Neural cell (in vitro differentiated cells): ENCODE results near the gene OR13J1.

Experiments used
- CTCF ChIP-seq: fragments of 450-650 bp; IDR thresholded peaks from 2 replicates; pipeline ENCODE4 v1.5.1; 2014; ENCODE audit warnings: antibody characterized with exemption, mild to moderate bottlenecking, moderate library complexity; ENCODE audit not compliant: poor library complexity, severe bottlenecking
- RAD21 ChIP-seq: fragments of 450-650 bp; conservative IDR thresholded peaks from 2 replicates; pipeline ENCODE4 v1.6.1; 2014; ENCODE audit warnings: antibody characterized with exemption, mild to moderate bottlenecking, moderate library complexity

GRCh38 chr9:35896570-35896969 is 26.4 kb upstream of the OR13J1 start:
- no peak for TF ChIP-seq CTCF
- no peak for TF ChIP-seq RAD21
